ENCODE results near the gene CA12.

CA12 gene

GRCh38 chr15:63318344-63318743 lies 63.3 kb downstream of the CA12 start:
- Histone ChIP-seq H3K79me2 (no peaks in the 10 kb centered on the region), H3K9me3 (ENCODE audit: control insufficient read depth, low read length) (no peaks in the 10 kb centered on the region), H2AFZ (no peak overlapping the region), H3K4me1 (no peaks in the 10 kb centered on the region), H3K4me2 (ENCODE audit: low read length) (no peak overlapping the region), H3K36me3 (ENCODE audit: control insufficient read depth, insufficient read depth, low read length) (no peaks in the 10 kb centered on the region), H3K27me3 (ENCODE audit: control insufficient read depth, insufficient read depth, low read length) (no peaks in the 10 kb centered on the region), H3K9ac (no peak overlapping the region), H3K4me3 (ENCODE audit: low read depth, low read length) (no peak overlapping the region), H3K27ac (no peak overlapping the region)
- no peak for TF ChIP-seq CTCF (IDR thresholded peaks at IDR 0.05)

- Histone ChIP-seq H3K36me3 (ENCODE audit: control insufficient read depth, insufficient read depth, low read length) (no peaks in the 10 kb centered on the region), H3K27me3 (ENCODE audit: control insufficient read depth, insufficient read depth, low read length) (no peaks in the 10 kb centered on the region), H3K9ac (no peak overlapping the region), H2AFZ (no peak overlapping the region), H3K27ac (no peak overlapping the region), H3K4me2 (ENCODE audit: low read length) (no peak overlapping the region), H3K79me2 (no peaks in the 10 kb centered on the region), H3K4me3 (ENCODE audit: low read depth, low read length) (no peak overlapping the region), H3K9me3 (ENCODE audit: control insufficient read depth, low read length) (no peaks in the 10 kb centered on the region), H3K4me1 (no peaks in the 10 kb centered on the region)
- TF ChIP-seq CTCF (IDR thresholded peaks at IDR 0.05): no peak
Measured at GRCh38 chr15:63314409-63314808, 67.2 kb downstream of the CA12 start.

- H3K9me3 ChIP-seq (ENCODE audit: control insufficient read depth, low read length): no peaks in the 10 kb centered on the region
- H3K27ac ChIP-seq: no peak overlapping the region
- no peak for TF ChIP-seq CTCF (IDR thresholded peaks at IDR 0.05)
- H3K27me3 ChIP-seq (ENCODE audit: control insufficient read depth, insufficient read depth, low read length): no peaks in the 10 kb centered on the region
- H3K79me2 ChIP-seq: no peaks in the 10 kb centered on the region
- H2AFZ ChIP-seq: no peak overlapping the region
- H3K36me3 ChIP-seq (ENCODE audit: control insufficient read depth, insufficient read depth, low read length): no peaks in the 10 kb centered on the region
- H3K9ac ChIP-seq: no peak overlapping the region
- H3K4me1 ChIP-seq: no peaks in the 10 kb centered on the region
- no peak overlapping the region for H3K4me2 ChIP-seq (ENCODE audit: low read length)
- H3K4me3 ChIP-seq (ENCODE audit: low read depth, low read length): no peak overlapping the region
Measured at GRCh38 chr15:63313825-63314224, 67.8 kb downstream of the CA12 start.

- H3K4me3 ChIP-seq (ENCODE audit: low read depth, low read length): no peak overlapping the region
- H3K4me1 ChIP-seq: no peaks in the 10 kb centered on the region
- H3K9ac ChIP-seq: no peak overlapping the region
- no peaks in the 10 kb centered on the region for H3K27me3 ChIP-seq (ENCODE audit: control insufficient read depth, insufficient read depth, low read length)
- no peak overlapping the region for H3K27ac ChIP-seq
- no peak for TF ChIP-seq CTCF (IDR thresholded peaks at IDR 0.05)
- H3K4me2 ChIP-seq (ENCODE audit: low read length): no peak overlapping the region
- no peak overlapping the region for H2AFZ ChIP-seq
- no peaks in the 10 kb centered on the region for H3K9me3 ChIP-seq (ENCODE audit: control insufficient read depth, low read length)
- no peaks in the 10 kb centered on the region for H3K36me3 ChIP-seq (ENCODE audit: control insufficient read depth, insufficient read depth, low read length)
- H3K79me2 ChIP-seq: no peaks in the 10 kb centered on the region
Measured at GRCh38 chr15:63312286-63312685, 69.4 kb downstream of the CA12 start.

- Histone ChIP-seq H3K9me3 (ENCODE audit: control insufficient read depth, low read length) (no peaks in the 10 kb centered on the region), H3K27ac (no peak overlapping the region), H3K27me3 (ENCODE audit: control insufficient read depth, insufficient read depth, low read length) (no peaks in the 10 kb centered on the region), H3K4me3 (ENCODE audit: low read depth, low read length) (no peak overlapping the region), H3K4me1 (no peaks in the 10 kb centered on the region), H3K9ac (no peak overlapping the region), H3K36me3 (ENCODE audit: control insufficient read depth, insufficient read depth, low read length) (no peaks in the 10 kb centered on the region), H3K79me2 (no peaks in the 10 kb centered on the region), H2AFZ (no peak overlapping the region), H3K4me2 (ENCODE audit: low read length) (no peak overlapping the region)
- no peak for TF ChIP-seq CTCF (IDR thresholded peaks at IDR 0.05)
Measured at GRCh38 chr15:63310646-63311045, 71.0 kb downstream of the CA12 start.
